ENCODE measurements around the gene GRAMD1B. TPM values are rescaled to one million over a fixed set of nuclear protein-coding genes. Genes with fewer than 3 reads are reported as not detected.

Gene GRAMD1B
- total RNA-seq, 3 donors from 2014 or later (not counting 1 experiment from before 2014, with no cell fraction given): 5.9 to 10.3 (median 8.8) TPM

DNA sequence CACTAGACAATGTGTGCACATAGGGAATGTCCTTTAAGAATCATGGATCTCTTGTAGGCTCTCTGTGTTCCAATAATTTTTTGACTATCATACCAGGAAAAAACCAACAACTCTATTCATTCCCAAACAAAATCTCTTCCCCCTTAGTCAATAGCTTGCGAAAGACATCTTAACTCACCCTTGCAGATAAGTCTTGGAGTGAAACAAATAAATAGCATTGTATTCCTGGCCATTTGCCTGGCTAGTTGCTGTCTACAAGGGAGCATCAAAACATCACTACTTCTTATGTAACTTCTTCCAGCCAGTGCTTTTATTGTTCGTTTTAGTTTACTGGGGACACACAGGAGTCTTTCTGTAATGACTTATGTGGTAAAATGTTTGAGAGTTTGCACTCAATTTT is 194.9 kb downstream of the GRAMD1B start:
- no peaks in the 10 kb centered on the region for H3K9me3 ChIP-seq (ENCODE audit: control insufficient read depth, insufficient read depth, low read length)
- ATAC-seq (no peak), DNase-seq (no peak)
- Mint-ChIP-seq H3K4me1 (no peaks in the 10 kb centered on the region), H3K36me3 (no peaks in the 10 kb centered on the region), H3K27ac (no peak overlapping the region), H3K27me3 (ENCODE audit: low read depth in 2 of 2) (peaks cover 4 to 11% of the 10 kb centered on the region in 2 donors), H3K4me3 (no peak overlapping the region), H3K9me3 (no peaks in the 10 kb centered on the region)
- H3K4me3 ChIP-seq (ENCODE audit: low read length): no peak overlapping the region
- no peak overlapping the region for H3K27ac ChIP-seq (ENCODE audit: low read length)
- intact Hi-C loops (cut with micrococcal nuclease): no loop called here
- no peaks in the 10 kb centered on the region for H3K4me1 ChIP-seq (ENCODE audit: control insufficient read depth, insufficient read depth, low read length)
- TF ChIP-seq, protein P1, sequence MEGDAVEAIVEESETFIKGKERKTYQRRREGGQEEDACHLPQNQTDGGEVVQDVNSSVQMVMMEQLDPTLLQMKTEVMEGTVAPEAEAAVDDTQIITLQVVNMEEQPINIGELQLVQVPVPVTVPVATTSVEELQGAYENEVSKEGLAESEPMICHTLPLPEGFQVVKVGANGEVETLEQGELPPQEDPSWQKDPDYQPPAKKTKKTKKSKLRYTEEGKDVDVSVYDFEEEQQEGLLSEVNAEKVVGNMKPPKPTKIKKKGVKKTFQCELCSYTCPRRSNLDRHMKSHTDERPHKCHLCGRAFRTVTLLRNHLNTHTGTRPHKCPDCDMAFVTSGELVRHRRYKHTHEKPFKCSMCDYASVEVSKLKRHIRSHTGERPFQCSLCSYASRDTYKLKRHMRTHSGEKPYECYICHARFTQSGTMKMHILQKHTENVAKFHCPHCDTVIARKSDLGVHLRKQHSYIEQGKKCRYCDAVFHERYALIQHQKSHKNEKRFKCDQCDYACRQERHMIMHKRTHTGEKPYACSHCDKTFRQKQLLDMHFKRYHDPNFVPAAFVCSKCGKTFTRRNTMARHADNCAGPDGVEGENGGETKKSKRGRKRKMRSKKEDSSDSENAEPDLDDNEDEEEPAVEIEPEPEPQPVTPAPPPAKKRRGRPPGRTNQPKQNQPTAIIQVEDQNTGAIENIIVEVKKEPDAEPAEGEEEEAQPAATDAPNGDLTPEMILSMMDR (IDR thresholded peaks at IDR 0.05): no peak
- peaks cover 5% of the 10 kb centered on the region for H3K36me3 ChIP-seq (ENCODE audit: control insufficient read depth, insufficient read depth, low read length)
- H3K27me3 ChIP-seq (ENCODE audit: control insufficient read depth, insufficient read depth, low read length): no peaks in the 10 kb centered on the region
- WGBS (ENCODE audit: insufficient coverage): 100% methylated on average over 2 of the region's 2 CpGs

DNA sequence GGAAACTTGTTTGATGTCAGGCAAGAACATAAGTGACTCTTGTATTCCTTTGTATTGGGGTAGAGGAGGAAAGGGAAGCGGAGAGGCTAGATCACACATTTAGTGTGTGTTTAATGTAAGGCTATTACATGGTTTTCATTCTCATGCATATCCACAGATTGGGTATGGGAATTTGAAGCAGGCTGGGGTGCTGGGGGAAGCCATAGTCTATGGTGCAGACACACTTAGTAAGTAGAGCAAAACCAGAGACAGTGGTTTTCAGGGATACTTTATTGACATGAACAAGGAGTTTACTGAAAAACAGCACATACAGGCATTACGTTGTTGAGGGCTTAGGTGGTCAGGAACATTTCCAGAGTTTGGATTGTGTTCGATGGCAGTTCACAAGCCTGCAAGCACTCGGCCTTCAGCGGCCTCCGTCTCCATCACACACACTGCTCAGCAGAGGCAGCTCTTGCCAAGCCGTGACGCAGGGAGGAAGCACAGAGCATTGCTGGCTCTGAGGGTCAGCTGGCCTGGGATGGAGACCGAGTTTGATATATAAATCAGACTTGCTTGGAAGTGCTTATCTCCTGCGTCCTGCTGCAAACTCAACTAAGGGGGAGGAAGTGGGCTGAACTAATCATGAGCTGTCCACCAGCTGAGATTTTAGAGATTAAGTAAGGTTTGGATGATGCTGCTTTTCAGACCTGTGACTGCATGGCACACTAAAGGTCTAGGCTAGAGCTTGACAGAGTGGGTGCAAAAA is 199.0 kb downstream of the GRAMD1B start:
- WGBS (ENCODE audit: insufficient coverage): 34% methylated on average over 10 of the region's 10 CpGs
- Mint-ChIP-seq H3K36me3 (no peaks in the 10 kb centered on the region), H3K4me3 (no peak overlapping the region), H3K4me1 (no peaks in the 10 kb centered on the region), H3K9me3 (no peaks in the 10 kb centered on the region), H3K27ac (no peak overlapping the region), H3K27me3 (ENCODE audit: low read depth in 2 of 2) (peaks cover 11 to 19% of the 10 kb centered on the region in 2 donors)
- Histone ChIP-seq H3K9me3 (ENCODE audit: control insufficient read depth, insufficient read depth, low read length) (no peaks in the 10 kb centered on the region), H3K4me3 (ENCODE audit: low read length) (no peak overlapping the region), H3K4me1 (ENCODE audit: control insufficient read depth, insufficient read depth, low read length) (no peaks in the 10 kb centered on the region), H3K27ac (ENCODE audit: low read length) (no peak overlapping the region), H3K27me3 (ENCODE audit: control insufficient read depth, insufficient read depth, low read length) (no peaks in the 10 kb centered on the region), H3K36me3 (ENCODE audit: control insufficient read depth, insufficient read depth, low read length) (no peaks in the 10 kb centered on the region)
- TF ChIP-seq, protein P1 (IDR thresholded peaks at IDR 0.05): no peak
- no peak for DNase-seq
- intact Hi-C loops (cut with micrococcal nuclease): no loop called here
- no peak for ATAC-seq

DNA sequence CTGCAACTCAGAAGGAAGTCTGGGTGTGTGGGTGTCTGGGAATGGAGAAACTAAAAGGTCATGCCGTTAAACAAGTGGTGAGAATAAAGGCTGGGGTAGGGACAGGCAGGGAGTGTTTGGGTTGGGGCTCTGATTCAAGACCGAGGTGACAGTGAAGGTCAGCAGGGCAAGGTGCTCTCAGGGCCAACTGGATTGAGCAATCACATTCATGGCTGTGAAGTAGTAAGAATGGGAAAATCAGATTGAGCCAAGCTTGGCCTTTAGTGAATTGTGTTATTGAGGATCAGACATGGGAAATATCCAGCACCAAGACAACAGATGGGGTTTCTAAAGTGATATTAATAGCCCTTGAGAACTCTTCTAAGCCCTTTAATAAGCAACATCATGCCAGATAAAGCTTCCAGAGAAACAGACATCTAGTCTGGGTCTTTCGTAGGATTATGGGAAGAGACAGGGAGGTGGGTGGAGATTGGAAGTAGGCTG is 200.1 kb downstream of the GRAMD1B start:
- Mint-ChIP-seq H3K27ac (no peak overlapping the region), H3K27me3 (ENCODE audit: low read depth in 2 of 2) (peaks cover 18 to 21% of the 10 kb centered on the region in 2 donors), H3K9me3 (no peaks in the 10 kb centered on the region), H3K36me3 (no peaks in the 10 kb centered on the region), H3K4me1 (no peaks in the 10 kb centered on the region), H3K4me3 (no peak overlapping the region)
- no peak for DNase-seq
- 69% methylated on average over 2 of the region's 3 CpGs for WGBS (ENCODE audit: insufficient coverage)
- TF ChIP-seq, protein P1 (IDR thresholded peaks at IDR 0.05): no peak
- no peak for ATAC-seq
- no peaks in the 10 kb centered on the region for H3K9me3 ChIP-seq (ENCODE audit: control insufficient read depth, insufficient read depth, low read length)
- no peak overlapping the region for H3K27ac ChIP-seq (ENCODE audit: low read length)
- H3K4me1 ChIP-seq (ENCODE audit: control insufficient read depth, insufficient read depth, low read length): no peaks in the 10 kb centered on the region
- H3K4me3 ChIP-seq (ENCODE audit: low read length): no peak overlapping the region
- no peaks in the 10 kb centered on the region for H3K27me3 ChIP-seq (ENCODE audit: control insufficient read depth, insufficient read depth, low read length)
- intact Hi-C loops (cut with micrococcal nuclease): no loop called here
- H3K36me3 ChIP-seq (ENCODE audit: control insufficient read depth, insufficient read depth, low read length): no peaks in the 10 kb centered on the region
